Kidney (tissue), 14 donors: Measurements from ENCODE around the gene SH2D2A. TPM values are rescaled to one million over a fixed set of nuclear protein-coding genes. Genes with fewer than 3 reads are reported as not detected.

Experiments used
- DNase-seq, 5 donors: peaks; one replicate each; pipeline ENCODE4 v3.0.0-alpha.2; 2013 to 2020
- FAIRE-seq: peaks from 2 replicates; lab custom pipeline; 2012; peaks lifted over from hg19 to GRCh38; lab: Jason Lieb, UNC
- H3K27ac ChIP-seq, 2 donors: one replicate each; pipeline ENCODE4 v1.7.0; 2013; ENCODE audit warnings: low read depth in 2 of 2, low read length in 2 of 2, inconsistent platforms in 1 of 2
- H3K27me3 ChIP-seq: one replicate; pipeline ENCODE4 v1.7.1; 2013; ENCODE audit warnings: low read length, inconsistent platforms; ENCODE audit not compliant: control insufficient read depth, insufficient read depth
- H3K36me3 ChIP-seq, 3 donors: one replicate each; pipeline versions ENCODE4 v1.7.0 to v1.7.1; 2013; ENCODE audit warnings: low read length in 3 of 3, control low read depth in 1 of 3, inconsistent platforms in 1 of 3; ENCODE audit not compliant: insufficient read depth in 3 of 3, control insufficient read depth in 2 of 3
- H3K4me1 ChIP-seq, 3 donors: one replicate each; pipeline versions ENCODE4 v1.7.0 to v1.7.1; 2013; ENCODE audit warnings: low read length in 3 of 3, inconsistent platforms in 1 of 3, low read depth in 1 of 3; ENCODE audit not compliant: control insufficient read depth in 2 of 3, insufficient read depth in 2 of 3
- H3K4me3 ChIP-seq, 3 donors: one replicate each; pipeline versions ENCODE4 v1.7.0 to v1.8.1; 2013; ENCODE audit warnings: low read length in 3 of 3, control low read depth in 1 of 3, inconsistent platforms in 1 of 3
- H3K9ac ChIP-seq, 3 donors: one replicate each; pipeline versions ENCODE4 v1.7.0 to v1.7.1; 2013; ENCODE audit warnings: low read length in 3 of 3, control low read depth in 1 of 3, inconsistent platforms in 1 of 3
- H3K9me3 ChIP-seq, 3 donors: one replicate each; pipeline versions ENCODE4 v1.7.0 to v1.7.1; 2013; ENCODE audit warnings: low read length in 3 of 3, control low read depth in 1 of 3, inconsistent platforms in 1 of 3; ENCODE audit not compliant: control insufficient read depth in 2 of 3, insufficient read depth in 1 of 3
- intact Hi-C: fragments of 100-400 bp; cut with DNase I; formaldehyde crosslinking; loops from one replicate; pipeline ENCODE4 v1.11.1; 2022
- polyA plus RNA-seq: library from polyadenylated mRNA; stranded (reverse); fragments of 350-450 nt; fragmentation: Illumina TruSeq; extraction: RNeasy Lipid Tissue Mini Kit (QIAGEN cat#74804); gene quantifications from one replicate; pipeline ENCODE4 v1.2.3, GENCODE V29; 2014; ENCODE audit warnings: low read depth, low replicate concordance; ENCODE audit not compliant: insufficient read depth
- total RNA-seq: library from RNA; stranded (reverse); fragmentation: NEBNext Ultra II Directional; extraction: Animal tissue kit (Norgen Biotek cat#: 25700); gene quantifications from one replicate; pipeline ENCODE4 v1.2.1, GENCODE V29; 2021
- TF ChIP-seq, protein P1 (sequence below): IDR thresholded peaks from 3 replicates; pipeline ENCODE4 v1.5.1; 2012; ENCODE audit warnings: mild to moderate bottlenecking, moderate library complexity, borderline replicate concordance; ENCODE audit not compliant: insufficient read depth; ENCODE audit errors: extremely low read depth
- donor health status: control.
- donor health status: control.
- donor health status: control.
- donor health status: control.
- donor health status: control.
- donor health status: DM: yes; HTN: yes; CAD: no.
- donor health status: Normal renal cell carcinoma (clear cell type).

Gene SH2D2A
- total and polyA plus RNA-seq, 2 donors from 2014 or later: 0.32 to 4.3 TPM

DNA sequence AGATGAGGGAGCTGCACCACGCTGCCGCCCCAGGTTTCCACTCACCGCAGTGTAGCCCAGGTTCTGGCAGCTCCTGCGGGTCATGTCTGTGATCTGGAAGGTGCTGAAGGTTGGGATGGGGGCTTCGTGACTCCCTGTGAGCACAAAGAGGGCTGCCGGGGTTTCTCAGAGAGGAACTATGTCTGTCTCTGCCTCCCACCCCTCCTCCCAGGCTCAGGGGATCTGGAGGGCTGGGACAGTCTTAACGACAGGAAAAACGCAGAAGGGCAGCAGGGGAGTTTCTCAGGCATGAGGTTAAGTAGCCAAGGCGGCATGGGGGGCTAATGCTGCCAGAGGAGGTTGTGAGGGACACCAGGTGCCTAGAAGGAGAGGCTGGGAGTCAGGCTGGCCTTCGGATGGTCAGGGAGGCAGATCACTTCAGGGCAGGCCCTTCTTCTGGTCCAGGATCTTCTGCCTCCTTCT, 656 bp downstream of the SH2D2A start:
- H3K9ac ChIP-seq: peak overlapping the region in 1 of 3 donors; percentile 34
- no peaks in the 10 kb centered on the region for H3K27me3 ChIP-seq
- peak overlapping the region in 1 of 3 donors; percentile 22 for H3K4me3 ChIP-seq
- no peak for FAIRE-seq
- peak overlapping the region; percentile 65 to 68 for H3K27ac ChIP-seq
- H3K4me1 ChIP-seq: peaks cover 0 to 11% (median 0%) of the 10 kb centered on the region in 3 donors
- intact Hi-C loops: no loop called here
- no peaks in the 10 kb centered on the region for H3K36me3 ChIP-seq
- no peaks in the 10 kb centered on the region for H3K9me3 ChIP-seq
- TF ChIP-seq, protein P1, sequence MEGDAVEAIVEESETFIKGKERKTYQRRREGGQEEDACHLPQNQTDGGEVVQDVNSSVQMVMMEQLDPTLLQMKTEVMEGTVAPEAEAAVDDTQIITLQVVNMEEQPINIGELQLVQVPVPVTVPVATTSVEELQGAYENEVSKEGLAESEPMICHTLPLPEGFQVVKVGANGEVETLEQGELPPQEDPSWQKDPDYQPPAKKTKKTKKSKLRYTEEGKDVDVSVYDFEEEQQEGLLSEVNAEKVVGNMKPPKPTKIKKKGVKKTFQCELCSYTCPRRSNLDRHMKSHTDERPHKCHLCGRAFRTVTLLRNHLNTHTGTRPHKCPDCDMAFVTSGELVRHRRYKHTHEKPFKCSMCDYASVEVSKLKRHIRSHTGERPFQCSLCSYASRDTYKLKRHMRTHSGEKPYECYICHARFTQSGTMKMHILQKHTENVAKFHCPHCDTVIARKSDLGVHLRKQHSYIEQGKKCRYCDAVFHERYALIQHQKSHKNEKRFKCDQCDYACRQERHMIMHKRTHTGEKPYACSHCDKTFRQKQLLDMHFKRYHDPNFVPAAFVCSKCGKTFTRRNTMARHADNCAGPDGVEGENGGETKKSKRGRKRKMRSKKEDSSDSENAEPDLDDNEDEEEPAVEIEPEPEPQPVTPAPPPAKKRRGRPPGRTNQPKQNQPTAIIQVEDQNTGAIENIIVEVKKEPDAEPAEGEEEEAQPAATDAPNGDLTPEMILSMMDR: no peak
- peak in 3 of 5 donors; percentile 35 to 65 (median 43) for DNase-seq

DNA sequence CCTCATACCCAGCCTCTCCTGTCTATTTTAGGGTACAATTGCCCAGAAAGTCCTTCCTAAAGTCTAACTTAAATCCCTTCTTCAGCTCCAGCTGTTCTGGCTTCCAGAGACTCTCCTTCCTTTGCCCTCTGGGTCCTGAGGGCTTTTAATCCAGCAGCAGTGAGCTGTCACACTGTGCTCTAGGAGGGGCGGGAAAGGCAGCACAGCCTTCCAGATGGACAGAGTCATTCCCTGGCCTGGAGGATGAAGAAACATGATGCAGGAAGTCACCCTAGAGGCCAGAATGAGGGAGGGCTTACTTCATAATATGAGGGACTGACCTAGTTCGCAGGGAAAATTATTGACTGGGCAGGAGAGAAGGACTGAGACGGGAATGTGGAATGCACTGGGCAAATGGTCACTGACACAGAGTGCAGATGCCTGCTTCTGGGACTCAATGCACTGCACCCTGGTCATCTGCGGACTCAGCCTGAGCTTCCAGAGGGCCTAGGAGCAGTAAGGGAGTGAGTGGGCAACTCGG, 1.3 kb downstream of the SH2D2A start:
- H3K9ac ChIP-seq: peak overlapping the region in 1 of 3 donors; percentile 34
- H3K27ac ChIP-seq: peak overlapping the region; percentile 65 to 70
- H3K4me3 ChIP-seq: no peak overlapping the region
- TF ChIP-seq, protein P1: no peak
- H3K27me3 ChIP-seq: no peaks in the 10 kb centered on the region
- no peaks in the 10 kb centered on the region for H3K36me3 ChIP-seq
- peaks cover 0 to 11% (median 0%) of the 10 kb centered on the region in 3 donors for H3K4me1 ChIP-seq
- FAIRE-seq (no peak), DNase-seq (peak; percentile 47 to 96 (median 74))
- no peaks in the 10 kb centered on the region for H3K9me3 ChIP-seq
- intact Hi-C loops: no loop called here

DNA sequence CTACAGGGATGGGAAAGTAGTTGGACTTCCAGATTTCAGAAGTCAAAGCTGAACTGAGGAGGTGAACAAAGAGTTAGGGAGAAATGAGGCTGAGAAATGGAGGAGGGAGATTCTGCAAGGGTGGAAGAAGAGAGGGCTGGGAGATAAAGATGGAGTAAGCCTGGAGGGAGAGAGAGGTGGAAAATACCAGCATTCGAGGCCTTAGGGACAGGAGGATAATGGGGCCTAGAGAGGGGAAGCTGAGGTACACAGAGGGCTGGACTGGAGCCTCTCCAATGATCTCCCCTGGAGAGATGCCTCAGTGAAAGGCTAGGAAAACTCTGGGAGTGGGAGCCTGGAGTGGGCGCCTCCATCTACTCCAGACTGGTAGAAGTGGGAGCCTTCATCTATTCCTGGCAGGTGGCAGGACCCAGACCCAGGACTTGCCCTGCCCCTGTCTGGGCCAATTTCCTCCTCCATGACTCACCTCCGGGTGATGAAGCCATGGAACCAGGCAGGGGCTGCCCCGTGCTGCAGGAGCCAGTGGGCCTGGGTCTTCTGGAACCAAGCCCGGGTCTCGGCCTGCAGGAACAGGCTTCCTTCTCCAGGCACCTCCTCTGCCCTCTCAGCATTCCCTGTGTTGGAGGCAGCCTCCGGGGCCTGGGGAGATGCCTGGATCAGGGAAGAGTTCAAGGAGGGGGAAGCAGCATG, 1.9 kb downstream of the SH2D2A start:
- H3K4me1 ChIP-seq: peaks cover 0 to 11% (median 0%) of the 10 kb centered on the region in 3 donors
- TF ChIP-seq, protein P1: no peak
- H3K36me3 ChIP-seq: no peaks in the 10 kb centered on the region
- intact Hi-C loops: no loop called here
- H3K27me3 ChIP-seq: no peaks in the 10 kb centered on the region
- H3K4me3 ChIP-seq: no peak overlapping the region
- FAIRE-seq (no peak), DNase-seq (peak in 2 of 5 donors; percentile 49 to 66)
- no peaks in the 10 kb centered on the region for H3K9me3 ChIP-seq
- no peak overlapping the region for H3K9ac ChIP-seq
- peak overlapping the region in 1 of 2 donors; percentile 70 for H3K27ac ChIP-seq
